A549 (cell line): Measurements from ENCODE around the gene TMEM44.

Source experiments
- CEBPB ChIP-seq, 2 experiments: fragments of >200 bp in 1 of 2; sonication (Bioruptor Twin) in 1 of 2; formaldehyde crosslinking in 1 of 2; IDR thresholded peaks; 2 replicates each; pipeline ENCODE4 v1.6.1; 2012 to 2016
- FOSL2 ChIP-seq, 2 experiments: fragments of 450-650 bp in 1 of 2; fragments of >200 bp in 1 of 2; sonication (Bioruptor Twin) in 1 of 2; formaldehyde crosslinking; IDR thresholded peaks; 2 replicates each; pipeline versions ENCODE4 v1.5.0 to v1.6.1; 2016 to 2020; ENCODE audit warnings: mild to moderate bottlenecking in 1 of 2, moderate library complexity in 1 of 2
- HDAC2 ChIP-seq: fragments of 200-600 bp; sonication (generic); IDR thresholded peaks from 2 replicates; pipeline ENCODE4 v1.6.1; 2016
- HOXB5 ChIP-seq: fragments of 250-450 bp; sonication (Bioruptor Pico); IDR thresholded peaks from 2 replicates; pipeline ENCODE4 v1.5.0; 2020; ENCODE audit warnings: mild to moderate bottlenecking, moderate library complexity
- JUNB ChIP-seq: fragments of >200 bp; sonication (Bioruptor Twin); formaldehyde crosslinking; IDR thresholded peaks from 2 replicates; pipeline ENCODE4 v1.6.1; 2016
- KDM1A ChIP-seq: fragments of 200-600 bp; sonication (generic); IDR thresholded peaks from 2 replicates; pipeline ENCODE4 v1.6.1; 2016; ENCODE audit warnings: low read depth, mild to moderate bottlenecking
- MAZ ChIP-seq: fragments of 150-350 bp; IDR thresholded peaks from 2 replicates; pipeline ENCODE4 v1.6.1; 2014; ENCODE audit warnings: antibody characterized with exemption, low read depth, low read length, borderline replicate concordance
- MYC ChIP-seq: IDR thresholded peaks from 2 replicates; pipeline ENCODE4 v1.6.1; 2012; ENCODE audit warnings: mild to moderate bottlenecking, inconsistent platforms, low read length, improper control_type of control experiment, borderline replicate concordance
- NPAS2 ChIP-seq: fragments of 250-450 bp; sonication (Bioruptor Pico); IDR thresholded peaks from 2 replicates; pipeline ENCODE4 v1.8.0; 2022; ENCODE audit warnings: mild to moderate bottlenecking, moderate library complexity, borderline replicate concordance
- POLR2A ChIP-seq: IDR thresholded peaks from 2 replicates; pipeline ENCODE4 v1.6.1; 2012; ENCODE audit warnings: mild to moderate bottlenecking, low read length
- RAD21 ChIP-seq, 2 experiments: fragments of >200 bp in 1 of 2; sonication (Bioruptor Twin) in 1 of 2; formaldehyde crosslinking in 1 of 2; IDR thresholded peaks in 1 of 2; conservative IDR thresholded peaks in 1 of 2; 2 replicates in 1 of 2; 3 replicates in 1 of 2; pipeline ENCODE4 v1.6.1; 2012 to 2018; ENCODE audit warnings: inconsistent platforms in 1 of 2
- SMC3 ChIP-seq: fragments of >200 bp; sonication (Bioruptor Twin); formaldehyde crosslinking; IDR thresholded peaks from 3 replicates; pipeline ENCODE4 v1.6.1; 2018; ENCODE audit warnings: inconsistent platforms
- TF ChIP-seq, protein P1 (sequence below): fragments of >200 bp; sonication (Bioruptor Twin); formaldehyde crosslinking; IDR thresholded peaks from 3 replicates; pipeline ENCODE4 v1.5.1; 2016
- TF ChIP-seq, protein P2 (sequence below): fragments of 200-600 bp; sonication (generic); IDR thresholded peaks from 2 replicates; pipeline ENCODE4 v1.6.1; 2016; ENCODE audit warnings: antibody characterized with exemption, mild to moderate bottlenecking, moderate library complexity

DNA sequence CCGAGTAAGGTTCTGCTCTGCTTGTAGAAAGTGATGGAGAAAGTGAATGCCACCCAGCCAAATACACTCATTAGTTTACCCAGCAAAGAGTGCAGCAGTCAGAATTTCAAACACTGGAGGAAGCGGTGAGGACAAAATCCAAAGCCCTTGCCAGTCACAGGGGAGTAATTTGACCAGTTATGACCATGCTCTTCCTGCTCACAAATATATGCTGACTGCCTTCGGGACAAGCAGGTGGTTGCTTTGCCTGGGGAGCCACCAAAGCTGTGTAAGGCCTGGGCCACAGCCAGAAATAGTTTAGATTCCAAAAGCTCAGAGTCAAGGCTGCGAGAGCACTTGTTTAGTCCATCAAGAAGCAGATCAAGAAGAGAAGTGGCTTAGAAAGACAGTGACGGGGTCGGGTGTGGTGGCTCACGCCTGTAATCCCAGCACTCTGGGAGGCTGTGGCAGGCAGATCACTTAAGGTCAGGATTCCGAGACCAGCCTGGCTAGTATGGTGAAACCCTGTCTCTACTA is 95.4 kb downstream of the TMEM44 start:
- no peak for TF ChIP-seq NPAS2 (CRISPR knock-in tag)
- TF ChIP-seq, protein P1, sequence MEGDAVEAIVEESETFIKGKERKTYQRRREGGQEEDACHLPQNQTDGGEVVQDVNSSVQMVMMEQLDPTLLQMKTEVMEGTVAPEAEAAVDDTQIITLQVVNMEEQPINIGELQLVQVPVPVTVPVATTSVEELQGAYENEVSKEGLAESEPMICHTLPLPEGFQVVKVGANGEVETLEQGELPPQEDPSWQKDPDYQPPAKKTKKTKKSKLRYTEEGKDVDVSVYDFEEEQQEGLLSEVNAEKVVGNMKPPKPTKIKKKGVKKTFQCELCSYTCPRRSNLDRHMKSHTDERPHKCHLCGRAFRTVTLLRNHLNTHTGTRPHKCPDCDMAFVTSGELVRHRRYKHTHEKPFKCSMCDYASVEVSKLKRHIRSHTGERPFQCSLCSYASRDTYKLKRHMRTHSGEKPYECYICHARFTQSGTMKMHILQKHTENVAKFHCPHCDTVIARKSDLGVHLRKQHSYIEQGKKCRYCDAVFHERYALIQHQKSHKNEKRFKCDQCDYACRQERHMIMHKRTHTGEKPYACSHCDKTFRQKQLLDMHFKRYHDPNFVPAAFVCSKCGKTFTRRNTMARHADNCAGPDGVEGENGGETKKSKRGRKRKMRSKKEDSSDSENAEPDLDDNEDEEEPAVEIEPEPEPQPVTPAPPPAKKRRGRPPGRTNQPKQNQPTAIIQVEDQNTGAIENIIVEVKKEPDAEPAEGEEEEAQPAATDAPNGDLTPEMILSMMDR: no peak
- TF ChIP-seq POLR2A: no peak
- TF ChIP-seq CEBPB (IDR thresholded peaks at IDR 0.05): no peak
- TF ChIP-seq JUNB: no peak
- TF ChIP-seq MAZ: no peak
- TF ChIP-seq MYC: no peak
- no peak for TF ChIP-seq KDM1A
- no peak for TF ChIP-seq SMC3
- TF ChIP-seq HDAC2: no peak
- no peak for TF ChIP-seq FOSL2 (IDR thresholded peaks at IDR 0.05)
- no peak for TF ChIP-seq FOSL2 (CRISPR knock-in tag; IDR thresholded peaks at IDR 0.05)
- TF ChIP-seq RAD21 (conservative IDR thresholded peaks at IDR 0.05 in 1 of 2, IDR thresholded peaks at IDR 0.05 in 1 of 2): no peak
- TF ChIP-seq, protein P2, sequence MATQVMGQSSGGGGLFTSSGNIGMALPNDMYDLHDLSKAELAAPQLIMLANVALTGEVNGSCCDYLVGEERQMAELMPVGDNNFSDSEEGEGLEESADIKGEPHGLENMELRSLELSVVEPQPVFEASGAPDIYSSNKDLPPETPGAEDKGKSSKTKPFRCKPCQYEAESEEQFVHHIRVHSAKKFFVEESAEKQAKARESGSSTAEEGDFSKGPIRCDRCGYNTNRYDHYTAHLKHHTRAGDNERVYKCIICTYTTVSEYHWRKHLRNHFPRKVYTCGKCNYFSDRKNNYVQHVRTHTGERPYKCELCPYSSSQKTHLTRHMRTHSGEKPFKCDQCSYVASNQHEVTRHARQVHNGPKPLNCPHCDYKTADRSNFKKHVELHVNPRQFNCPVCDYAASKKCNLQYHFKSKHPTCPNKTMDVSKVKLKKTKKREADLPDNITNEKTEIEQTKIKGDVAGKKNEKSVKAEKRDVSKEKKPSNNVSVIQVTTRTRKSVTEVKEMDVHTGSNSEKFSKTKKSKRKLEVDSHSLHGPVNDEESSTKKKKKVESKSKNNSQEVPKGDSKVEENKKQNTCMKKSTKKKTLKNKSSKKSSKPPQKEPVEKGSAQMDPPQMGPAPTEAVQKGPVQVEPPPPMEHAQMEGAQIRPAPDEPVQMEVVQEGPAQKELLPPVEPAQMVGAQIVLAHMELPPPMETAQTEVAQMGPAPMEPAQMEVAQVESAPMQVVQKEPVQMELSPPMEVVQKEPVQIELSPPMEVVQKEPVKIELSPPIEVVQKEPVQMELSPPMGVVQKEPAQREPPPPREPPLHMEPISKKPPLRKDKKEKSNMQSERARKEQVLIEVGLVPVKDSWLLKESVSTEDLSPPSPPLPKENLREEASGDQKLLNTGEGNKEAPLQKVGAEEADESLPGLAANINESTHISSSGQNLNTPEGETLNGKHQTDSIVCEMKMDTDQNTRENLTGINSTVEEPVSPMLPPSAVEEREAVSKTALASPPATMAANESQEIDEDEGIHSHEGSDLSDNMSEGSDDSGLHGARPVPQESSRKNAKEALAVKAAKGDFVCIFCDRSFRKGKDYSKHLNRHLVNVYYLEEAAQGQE: no peak
- TF ChIP-seq HOXB5 (CRISPR knock-in tag): no peak
